Esophagus mucosa (tissue), 1 donor: ENCODE measurements around the gene ACACA. TPM values are rescaled to one million over a fixed set of nuclear protein-coding genes. Genes with fewer than 3 reads are reported as not detected.
"Not testable (repeated sequence)": the region's sequence is repeated elsewhere in the genome, so short reads cannot be mapped to it uniquely, and the experiment has no call there.

Experiments
- ATAC-seq: fragments of 200-7000 bp; cut with Tn5 transposase; one replicate; pipeline ENCODE4 v1.9.1; 2020
- total RNA-seq: library from RNA; stranded (reverse); gene quantifications from one replicate; pipeline ENCODE4 v1.2.4, GENCODE V29; 2023
- donor health status: DM: yes; HTN: yes; CAD: no.

ACACA gene
- total RNA-seq, 1 donor from 2014 or later = 119 TPM

GRCh38 chr17:37167756-37168155, 238.9 kb downstream of the ACACA start:
- ATAC-seq = no peak

GRCh38 chr17:37164057-37164456, 242.6 kb downstream of the ACACA start:
- ATAC-seq = no peak

- ATAC-seq = no peak
Measured at GRCh38 chr17:37162800-37163199, 243.8 kb downstream of the ACACA start.

- peak; percentile 58 for ATAC-seq
Measured at GRCh38 chr17:37160944-37161343, 245.7 kb downstream of the ACACA start.

GRCh38 chr17:37158290-37158689, 248.3 kb downstream of the ACACA start:
- peak; percentile 77 for ATAC-seq

- ATAC-seq = no peak
Measured at GRCh38 chr17:37148156-37148555, 258.5 kb downstream of the ACACA start.

- ATAC-seq = peak; percentile 89
Measured at GRCh38 chr17:37147301-37147812, 259.3 kb downstream of the ACACA start.

- ATAC-seq = no peak
Measured at GRCh38 chr17:37146086-37147064, 260.3 kb downstream of the ACACA start.

GRCh38 chr17:37144075-37144701, 262.4 kb downstream of the ACACA start:
- ATAC-seq = no peak

- ATAC-seq = not testable (repeated sequence)
Measured at GRCh38 chr17:37143558-37143957, 263.1 kb downstream of the ACACA start.

GRCh38 chr17:37142294-37142896, 264.2 kb downstream of the ACACA start:
- no peak for ATAC-seq

GRCh38 chr17:37138571-37139120, 268.0 kb downstream of the ACACA start:
- ATAC-seq = no peak

GRCh38 chr17:37137906-37138514, 268.6 kb downstream of the ACACA start:
- ATAC-seq = no peak

- no peak for ATAC-seq
Measured at GRCh38 chr17:37137070-37137610, 269.5 kb downstream of the ACACA start.

- ATAC-seq = no peak
Measured at GRCh38 chr17:37135576-37135975, 271.1 kb downstream of the ACACA start.

- no peak for ATAC-seq
Measured at GRCh38 chr17:37134050-37134449, 272.6 kb downstream of the ACACA start.

- no peak for ATAC-seq
Measured at GRCh38 chr17:37133136-37133535, 273.5 kb downstream of the ACACA start.

GRCh38 chr17:37131669-37132611, 274.7 kb downstream of the ACACA start:
- no peak for ATAC-seq

- ATAC-seq = no peak
Measured at GRCh38 chr17:37130984-37131446, 275.6 kb downstream of the ACACA start.

- ATAC-seq = no peak
Measured at GRCh38 chr17:37124821-37125173, 281.8 kb downstream of the ACACA start.
